Activated B cell treated with CpG ODN at 0.5 μM for 24 hours (primary cell): ENCODE measurements around the gene SPATA1. TPM values are rescaled to one million over a fixed set of nuclear protein-coding genes. Genes with fewer than 3 reads are reported as not detected.

Experiments
- ATAC-seq: fragments of 200-7000 bp; cut with Tn5 transposase; one replicate; pipeline ENCODE4 v1.10.0; 2021; ENCODE audit warnings: low read depth, mild to moderate bottlenecking, moderate library complexity
- CTCF ChIA-PET: fragments of 350-600 bp; sonication (Branson Sonifier 250); formaldehyde crosslinking; loops from one replicate; lab custom pipeline; 2021; ENCODE audit warnings: antibody characterized with exemption; lab: Charles Lee
- POLR2A ChIA-PET: fragments of 350-600 bp; sonication (Branson Sonifier 250); formaldehyde crosslinking; loops from one replicate; lab custom pipeline; 2021; ENCODE audit warnings: antibody characterized with exemption; lab: Charles Lee
- DNase-seq: peaks from one replicate; pipeline ENCODE4 v3.0.0; 2022
- H3K27ac Mint-ChIP-seq: one replicate; pipeline ENCODE4 v1.8.0; 2020; ENCODE audit warnings: mixed read lengths
- H3K27me3 Mint-ChIP-seq: one replicate; pipeline ENCODE4 v1.8.0; 2021; ENCODE audit warnings: mixed read lengths
- H3K36me3 Mint-ChIP-seq: one replicate; pipeline ENCODE4 v1.8.0; 2021; ENCODE audit warnings: low read depth, mixed read lengths
- H3K4me1 Mint-ChIP-seq: one replicate; pipeline ENCODE4 v1.8.0; 2021; ENCODE audit warnings: mixed read lengths
- H3K4me3 Mint-ChIP-seq: one replicate; pipeline ENCODE4 v1.8.0; 2020; ENCODE audit warnings: mild to moderate bottlenecking, mixed read lengths
- H3K9me3 Mint-ChIP-seq: one replicate; pipeline ENCODE4 v1.8.0; 2020; ENCODE audit warnings: mixed read lengths
- CTCF ChIP-seq: fragments of 200-600 bp; IDR thresholded peaks from one replicate; pipeline ENCODE4 v1.8.0; 2022; ENCODE audit warnings: antibody characterized with exemption, mild to moderate bottlenecking
- intact Hi-C: fragments of 100-400 bp; cut with micrococcal nuclease; formaldehyde crosslinking; loops from one replicate; pipeline ENCODE4 v1.15.1; 2024
- total RNA-seq: library from RNA; stranded (reverse); gene quantifications from 2 replicates; pipeline ENCODE4 v1.2.3, GENCODE V29; 2022

Gene SPATA1, protein sequence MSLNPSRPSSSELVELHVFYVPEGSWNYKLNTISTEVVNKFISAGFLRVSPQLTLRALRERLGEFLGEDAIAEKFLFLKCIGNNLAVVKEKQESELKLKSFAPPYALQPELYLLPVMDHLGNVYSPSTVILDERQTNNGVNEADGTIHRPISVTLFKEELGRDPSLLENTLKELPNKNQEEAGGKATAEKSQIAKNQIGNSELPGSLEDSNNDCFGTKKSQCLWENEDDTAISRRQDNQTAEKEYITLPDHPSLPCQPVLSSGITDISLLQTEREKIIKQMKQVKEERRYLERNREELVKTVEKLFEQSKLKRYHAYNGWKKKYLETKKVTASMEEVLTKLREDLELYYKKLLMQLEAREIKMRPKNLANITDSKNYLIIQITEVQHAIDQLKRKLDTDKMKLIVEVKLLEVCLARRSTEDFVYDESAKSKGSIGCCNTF
- total RNA-seq = 4.6 and 4.7 TPM in 2 replicates

DNA sequence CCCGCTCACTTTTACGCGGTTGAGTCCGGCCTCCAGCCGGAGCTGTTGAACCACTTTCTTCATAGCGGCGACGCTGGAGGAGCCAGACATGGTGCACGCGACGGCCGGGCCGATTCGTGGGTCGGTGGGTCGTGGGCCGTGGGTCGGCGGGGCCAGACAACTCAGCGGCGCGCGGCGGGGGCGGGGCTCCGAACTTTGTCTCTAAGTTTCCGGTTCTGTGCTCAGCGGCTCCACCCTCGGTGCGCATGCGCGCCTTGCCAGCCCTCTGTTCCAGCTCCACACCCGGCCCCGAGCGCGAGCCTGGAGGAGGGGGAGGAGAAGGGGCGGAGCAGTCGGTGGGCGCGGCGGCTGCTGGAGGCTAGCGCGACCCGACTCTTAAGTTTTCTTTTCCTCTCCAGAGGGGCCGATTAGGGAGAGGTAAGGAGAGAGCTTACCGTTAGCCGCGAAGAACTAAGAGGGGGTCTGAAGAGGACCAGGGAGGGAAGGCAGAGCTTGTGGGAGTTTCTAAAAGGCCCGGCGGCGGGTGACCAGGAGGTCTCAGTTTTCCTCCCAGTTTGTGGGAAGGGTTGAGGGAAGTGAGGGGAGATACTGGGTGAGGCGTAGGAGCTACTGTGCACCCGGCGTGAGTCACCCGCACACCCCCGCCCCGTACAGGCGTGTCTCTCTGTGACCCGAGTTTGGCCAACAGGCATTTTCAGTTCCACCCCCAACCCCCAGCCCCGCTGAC, at the start of gene SPATA1, which contains the start of gene GNG5:
SPATA1 (plus strand) TSS at position 385 of the 727 bp plus-strand sequence. CDS start 9,974 bp downstream, outside the sequence.
GNG5 (minus strand) TSS at position 580 of the 727 bp plus-strand sequence; CDS start at position 90, 490 bp downstream.
- POLR2A ChIA-PET = interaction anchor here (0.7 to 3.6 kb wide), 24 partner anchors 8 to 770 kb away, joined by 3 to 113 read pairs (median 7); partner anchors contain the start of genes BCL10, C1orf52, CTBS and PRKACB
- Mint-ChIP-seq H3K27ac (peak within 1 kb of the TSS; percentile 98), H3K4me3 (peak within 1 kb of the TSS; percentile 96), H3K4me1 (peaks cover 37% of the 10 kb centered on the region), H3K9me3 (peaks cover 3% of the 10 kb centered on the region), H3K27me3 (no peaks in the 10 kb centered on the region), H3K36me3 (peaks cover 25% of the 10 kb centered on the region)
- intact Hi-C loops = loop anchor here (1.0 to 10.0 kb wide), 11 partner anchors 27 to 770 kb away; partner anchors contain the start of genes BCL10, C1orf52, CTBS and MCOLN2
- peak; percentile 98 for DNase-seq
- CTCF ChIA-PET = interaction anchor here (1.0 to 1.6 kb wide), 8 partner anchors 26 to 522 kb away, joined by 3 to 10 read pairs (median 4); partner anchors contain the start of genes CTBS and RPF1
- peak; percentile 87 for ATAC-seq
- TF ChIP-seq CTCF = no peak

DNA sequence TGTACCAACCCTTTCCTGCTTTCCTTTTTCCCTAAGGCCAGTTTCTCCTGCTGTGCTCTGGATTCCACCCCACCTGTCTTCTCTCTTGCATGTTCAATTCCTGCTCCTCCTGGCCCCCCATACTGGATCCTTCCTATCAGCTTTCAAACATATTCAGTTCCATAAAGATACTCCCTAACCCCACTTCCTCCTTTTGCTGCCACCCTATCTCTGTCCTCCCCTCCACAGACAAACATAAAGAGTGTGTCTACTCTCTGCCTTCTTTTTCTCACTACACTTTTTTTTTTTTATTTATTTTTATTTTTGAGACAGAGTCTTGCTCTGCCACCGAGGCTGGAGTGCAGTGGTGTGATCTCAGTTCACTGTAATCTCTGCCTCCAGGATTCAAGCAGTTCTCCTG, 44.1 kb upstream of the SPATA1 start:
- Mint-ChIP-seq H3K4me3 (no peak overlapping the region), H3K9me3 (no peaks in the 10 kb centered on the region), H3K4me1 (no peaks in the 10 kb centered on the region), H3K27me3 (peaks cover 29% of the 10 kb centered on the region), H3K27ac (no peak overlapping the region), H3K36me3 (no peaks in the 10 kb centered on the region)
- CTCF ChIA-PET = no interaction called here
- POLR2A ChIA-PET = no interaction called here
- DNase-seq = no peak
- TF ChIP-seq CTCF = no peak
- no peak for ATAC-seq
- intact Hi-C loops = no loop called here

GRCh38 chr1:84467298-84467697, 38.9 kb upstream of the SPATA1 start:
- POLR2A ChIA-PET = no interaction called here
- H3K9me3 Mint-ChIP-seq = no peaks in the 10 kb centered on the region
- no peak overlapping the region for H3K27ac Mint-ChIP-seq
- CTCF ChIA-PET = no interaction called here
- no peak for DNase-seq
- no peak overlapping the region for H3K4me3 Mint-ChIP-seq
- H3K4me1 Mint-ChIP-seq = no peaks in the 10 kb centered on the region
- TF ChIP-seq CTCF = no peak
- intact Hi-C loops = no loop called here
- peaks cover 49% of the 10 kb centered on the region for H3K27me3 Mint-ChIP-seq
- H3K36me3 Mint-ChIP-seq = no peaks in the 10 kb centered on the region
- ATAC-seq = no peak

DNA sequence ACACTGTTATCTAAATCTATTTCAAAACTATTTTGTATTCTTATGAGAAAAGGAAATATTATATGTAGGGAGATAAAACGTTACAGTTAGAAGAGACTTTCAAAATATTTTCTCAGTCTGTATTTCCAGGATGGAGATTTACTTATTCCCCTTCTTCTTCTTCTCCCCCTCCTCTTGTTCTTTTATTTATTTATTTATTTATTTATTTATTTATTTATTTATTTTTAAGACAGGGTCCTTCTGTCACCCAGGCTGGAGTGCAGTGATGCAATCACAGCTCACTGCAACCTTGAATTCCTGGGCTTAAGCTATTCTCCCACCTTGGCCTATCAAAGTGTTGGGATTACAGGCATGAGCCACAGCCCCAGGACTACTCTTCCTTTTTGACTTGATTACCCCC, 30.0 kb upstream of the SPATA1 start:
- H3K27ac Mint-ChIP-seq = no peak overlapping the region

More for the DNA sequence above, 30.0 kb upstream of the SPATA1 start:
- POLR2A ChIA-PET = no interaction called here
- CTCF ChIA-PET = no interaction called here
- no peak overlapping the region for H3K4me3 Mint-ChIP-seq
- H3K36me3 Mint-ChIP-seq = peaks cover 18% of the 10 kb centered on the region
- no peak for TF ChIP-seq CTCF
- intact Hi-C loops = no loop called here
- peaks cover 23% of the 10 kb centered on the region for H3K4me1 Mint-ChIP-seq
- H3K27me3 Mint-ChIP-seq = peaks cover 40% of the 10 kb centered on the region
- H3K9me3 Mint-ChIP-seq = peaks cover 11% of the 10 kb centered on the region
- DNase-seq (no peak), ATAC-seq (no peak)
